H1 (cell line): ENCODE measurements around the gene PTDSS2.

Source experiments
- CHD1 ChIP-seq: IDR thresholded peaks from 2 replicates; pipeline ENCODE4 v1.6.1; 2012; ENCODE audit warnings: low read depth, low read length, improper control_type of control experiment
- EZH2 ChIP-seq: fragments of 200-600 bp; sonication (generic); IDR thresholded peaks from 2 replicates; pipeline ENCODE4 v1.7.1; 2012; ENCODE audit warnings: low read depth, mild to moderate bottlenecking, moderate library complexity, low read length, inconsistent platforms; ENCODE audit not compliant: severe bottlenecking
- KDM5A ChIP-seq: fragments of 200-600 bp; IDR thresholded peaks from 2 replicates; pipeline ENCODE4 v1.7.1; 2012; ENCODE audit warnings: mild to moderate bottlenecking, low read length, inconsistent platforms, mixed read lengths
- MAFK ChIP-seq: IDR thresholded peaks from 2 replicates; pipeline ENCODE4 v1.6.1; 2012; ENCODE audit warnings: low read depth, mild to moderate bottlenecking, improper control_type of control experiment, low read length
- POLR2A ChIP-seq, 2 experiments: IDR thresholded peaks; 1 replicate in 1 of 2; 2 replicates in 1 of 2; pipeline ENCODE4 v1.6.1; 2011; ENCODE audit warnings: low read depth in 2 of 2, low read length in 2 of 2, mild to moderate bottlenecking in 2 of 2; ENCODE audit errors: control extremely low read depth in 1 of 2
- RNF2 ChIP-seq: fragments of 200-900, 300-1000 bp; sonication (generic); IDR thresholded peaks from 2 replicates; pipeline ENCODE4 v1.7.1; 2016; ENCODE audit warnings: borderline replicate concordance, low read depth, mild to moderate bottlenecking, antibody characterized with exemption, low read length; ENCODE audit not compliant: poor library complexity, severe bottlenecking; ENCODE audit errors: missing control alignments
- SIN3A ChIP-seq, 2 experiments: IDR thresholded peaks in 1 of 2; conservative IDR thresholded peaks in 1 of 2; 2 replicates each; pipeline ENCODE4 v1.6.1; 2011 to 2012; ENCODE audit warnings: low read length in 2 of 2, improper control_type of control experiment in 1 of 2, low read depth in 1 of 2, mild to moderate bottlenecking in 1 of 2
- SP2 ChIP-seq: IDR thresholded peaks from 2 replicates; pipeline ENCODE4 v1.6.1; 2012; ENCODE audit warnings: mild to moderate bottlenecking, low read length, inconsistent platforms
- TAF1 ChIP-seq: IDR thresholded peaks from 2 replicates; pipeline ENCODE4 v1.6.1; 2011; ENCODE audit warnings: mild to moderate bottlenecking, low read depth, low read length
- TAF7 ChIP-seq: optimal IDR thresholded peaks from 2 replicates; pipeline ENCODE3; 2011; ENCODE audit warnings: low read depth, mild to moderate bottlenecking, inconsistent platforms, low read length, moderate library complexity, borderline replicate concordance
- TCF12 ChIP-seq: IDR thresholded peaks from 2 replicates; pipeline ENCODE4 v1.6.1; 2011; ENCODE audit warnings: low read depth, mild to moderate bottlenecking, low read length
- TF ChIP-seq, protein P1 (sequence below), 3 experiments: IDR thresholded peaks; 1 replicate in 2 of 3; 2 replicates in 1 of 3; pipeline versions ENCODE4 v1.5.1 to v1.6.1; 2011; ENCODE audit warnings: low read length in 3 of 3, mild to moderate bottlenecking in 3 of 3, inconsistent platforms in 2 of 3, low read depth in 1 of 3, moderate library complexity in 1 of 3; ENCODE audit not compliant: insufficient read depth in 1 of 3; ENCODE audit errors: control extremely low read depth in 1 of 3
- TF ChIP-seq, protein P2 (sequence below): IDR thresholded peaks from 2 replicates; pipeline ENCODE4 v1.6.1; 2012; ENCODE audit warnings: low read length, inconsistent platforms

DNA sequence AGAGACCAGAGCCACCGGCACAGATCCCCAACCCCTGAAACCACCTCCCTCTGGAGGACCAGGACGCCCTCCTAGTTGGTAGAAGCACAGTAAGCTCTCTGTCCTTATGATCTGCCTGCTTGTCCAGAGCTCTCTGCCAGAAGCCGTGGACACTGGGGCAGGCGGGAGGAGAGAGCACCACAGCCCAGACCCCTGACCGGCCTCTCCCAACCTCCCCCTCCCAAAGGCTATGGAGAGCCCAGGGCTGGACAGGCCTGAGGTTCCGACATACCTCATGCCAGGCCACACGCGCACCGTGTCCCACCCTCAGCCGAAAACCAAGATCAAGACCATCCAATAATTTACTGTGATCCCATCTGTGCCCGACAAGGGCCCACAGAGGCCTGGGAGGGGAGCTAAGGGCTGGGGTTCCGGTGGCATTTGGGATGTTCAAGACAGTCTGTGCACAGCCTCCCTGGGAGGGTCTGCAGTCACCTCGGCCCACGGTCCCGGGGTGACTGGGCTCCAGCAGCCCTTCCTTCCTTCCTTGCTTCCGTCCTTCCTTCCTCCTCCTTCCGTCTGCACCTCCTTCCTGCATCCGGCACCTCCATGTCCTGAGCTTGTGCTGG, 81.9 kb downstream of the PTDSS2 start:
- TF ChIP-seq, protein P1, sequence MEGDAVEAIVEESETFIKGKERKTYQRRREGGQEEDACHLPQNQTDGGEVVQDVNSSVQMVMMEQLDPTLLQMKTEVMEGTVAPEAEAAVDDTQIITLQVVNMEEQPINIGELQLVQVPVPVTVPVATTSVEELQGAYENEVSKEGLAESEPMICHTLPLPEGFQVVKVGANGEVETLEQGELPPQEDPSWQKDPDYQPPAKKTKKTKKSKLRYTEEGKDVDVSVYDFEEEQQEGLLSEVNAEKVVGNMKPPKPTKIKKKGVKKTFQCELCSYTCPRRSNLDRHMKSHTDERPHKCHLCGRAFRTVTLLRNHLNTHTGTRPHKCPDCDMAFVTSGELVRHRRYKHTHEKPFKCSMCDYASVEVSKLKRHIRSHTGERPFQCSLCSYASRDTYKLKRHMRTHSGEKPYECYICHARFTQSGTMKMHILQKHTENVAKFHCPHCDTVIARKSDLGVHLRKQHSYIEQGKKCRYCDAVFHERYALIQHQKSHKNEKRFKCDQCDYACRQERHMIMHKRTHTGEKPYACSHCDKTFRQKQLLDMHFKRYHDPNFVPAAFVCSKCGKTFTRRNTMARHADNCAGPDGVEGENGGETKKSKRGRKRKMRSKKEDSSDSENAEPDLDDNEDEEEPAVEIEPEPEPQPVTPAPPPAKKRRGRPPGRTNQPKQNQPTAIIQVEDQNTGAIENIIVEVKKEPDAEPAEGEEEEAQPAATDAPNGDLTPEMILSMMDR (IDR thresholded peaks at IDR 0.05; ENCODE audit: control extremely low read depth in 1 of 3, insufficient read depth in 1 of 3, low read depth in 1 of 3, low read length in 3 of 3): no peak
- no peak for TF ChIP-seq CHD1
- no peak for TF ChIP-seq TCF12
- TF ChIP-seq POLR2A (IDR thresholded peaks at IDR 0.05; ENCODE audit: control extremely low read depth in 1 of 2, low read depth in 2 of 2, low read length in 2 of 2): no peak
- TF ChIP-seq MAFK: no peak
- TF ChIP-seq TAF1: no peak
- TF ChIP-seq SP2: no peak
- no peak for TF ChIP-seq RNF2
- no peak for TF ChIP-seq KDM5A
- TF ChIP-seq, protein P2, sequence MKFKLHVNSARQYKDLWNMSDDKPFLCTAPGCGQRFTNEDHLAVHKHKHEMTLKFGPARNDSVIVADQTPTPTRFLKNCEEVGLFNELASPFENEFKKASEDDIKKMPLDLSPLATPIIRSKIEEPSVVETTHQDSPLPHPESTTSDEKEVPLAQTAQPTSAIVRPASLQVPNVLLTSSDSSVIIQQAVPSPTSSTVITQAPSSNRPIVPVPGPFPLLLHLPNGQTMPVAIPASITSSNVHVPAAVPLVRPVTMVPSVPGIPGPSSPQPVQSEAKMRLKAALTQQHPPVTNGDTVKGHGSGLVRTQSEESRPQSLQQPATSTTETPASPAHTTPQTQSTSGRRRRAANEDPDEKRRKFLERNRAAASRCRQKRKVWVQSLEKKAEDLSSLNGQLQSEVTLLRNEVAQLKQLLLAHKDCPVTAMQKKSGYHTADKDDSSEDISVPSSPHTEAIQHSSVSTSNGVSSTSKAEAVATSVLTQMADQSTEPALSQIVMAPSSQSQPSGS: no peak
- TF ChIP-seq EZH2: no peak
- TF ChIP-seq TAF7: no peak
- TF ChIP-seq SIN3A (conservative IDR thresholded peaks at IDR 0.05 in 1 of 2, IDR thresholded peaks at IDR 0.05 in 1 of 2; ENCODE audit: low read depth in 1 of 2, low read length in 2 of 2): no peak
